Activated CD8-positive, alpha-beta memory T cell treated with anti-CD3 and anti-CD28 coated beads, Interleukin-2, amount 50 U/mL, for 1 hour (primary cell): ENCODE measurements around the gene CUX1.
"Not testable (repeated sequence)": the region's sequence is repeated elsewhere in the genome, so short reads cannot be mapped to it uniquely, and the experiment has no call there.

ENCODE experiments used
- DNase-seq: peaks from one replicate; pipeline ENCODE4 v3.0.0-alpha.2; 2020; ENCODE audit errors: extremely low read depth

Gene CUX1

DNA sequence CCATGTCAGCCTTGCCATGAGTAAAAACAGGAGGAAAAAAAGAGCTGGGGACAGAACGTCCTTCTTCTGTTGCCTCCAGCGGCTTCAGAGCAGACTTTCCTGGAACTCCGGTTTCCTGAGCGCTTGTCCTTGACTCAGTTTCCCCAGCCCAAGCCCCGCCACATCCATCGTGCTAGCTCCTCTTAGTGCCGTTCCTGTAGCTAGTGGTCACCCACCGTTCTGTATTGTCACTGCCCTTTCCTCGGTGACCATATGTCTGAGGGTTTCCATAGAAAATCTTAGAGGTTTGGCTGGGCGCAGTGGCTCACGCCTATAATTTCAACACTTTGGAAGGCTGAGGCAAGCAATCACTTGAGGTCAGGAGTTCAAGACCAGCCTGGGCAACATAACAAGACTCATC is 100.1 kb downstream of the CUX1 start:
- DNase-seq, result no peak

- DNase-seq, result no peak
Measured at GRCh38 chr7:101918426-101918825, 101.0 kb downstream of the CUX1 start.

DNA sequence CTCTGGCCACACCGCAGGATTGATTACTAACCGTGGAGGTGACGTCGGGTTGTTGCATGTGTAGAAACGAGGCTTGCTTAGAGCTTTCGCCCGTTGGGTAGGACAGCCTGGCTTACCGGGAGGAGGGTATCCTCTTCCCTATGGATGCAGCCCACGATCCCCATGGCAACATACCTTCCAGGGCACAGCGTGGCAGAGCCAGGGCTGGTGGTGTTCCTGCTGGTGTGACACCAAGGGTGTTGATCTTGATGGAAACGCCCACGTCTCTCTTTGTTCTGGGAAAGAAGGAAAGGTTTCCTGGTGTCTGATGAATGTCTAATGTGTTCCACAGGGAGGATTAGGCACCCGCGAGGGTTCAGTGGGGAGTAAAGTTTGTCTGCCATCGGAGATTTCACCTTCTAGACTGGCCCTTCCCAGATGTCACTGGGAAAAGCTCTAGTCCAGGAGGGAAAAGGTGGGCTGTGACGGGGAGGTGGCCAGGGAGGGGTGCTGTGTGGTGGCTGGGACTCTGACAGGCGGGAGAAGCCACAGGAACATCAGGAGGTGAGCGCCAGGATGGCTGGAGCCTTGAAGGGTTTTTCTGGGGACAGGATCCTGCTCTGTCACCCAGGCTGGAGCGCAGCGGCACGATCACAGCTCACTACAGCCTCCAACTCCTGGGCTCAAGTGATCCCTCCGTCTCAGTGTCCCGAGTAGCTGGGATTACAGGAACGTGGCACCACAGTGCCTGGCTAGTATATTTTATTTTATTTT is 102.1 kb downstream of the CUX1 start:
- no peak for DNase-seq

GRCh38 chr7:101921061-101921460 is 103.6 kb downstream of the CUX1 start:
- DNase-seq, result no peak

DNA sequence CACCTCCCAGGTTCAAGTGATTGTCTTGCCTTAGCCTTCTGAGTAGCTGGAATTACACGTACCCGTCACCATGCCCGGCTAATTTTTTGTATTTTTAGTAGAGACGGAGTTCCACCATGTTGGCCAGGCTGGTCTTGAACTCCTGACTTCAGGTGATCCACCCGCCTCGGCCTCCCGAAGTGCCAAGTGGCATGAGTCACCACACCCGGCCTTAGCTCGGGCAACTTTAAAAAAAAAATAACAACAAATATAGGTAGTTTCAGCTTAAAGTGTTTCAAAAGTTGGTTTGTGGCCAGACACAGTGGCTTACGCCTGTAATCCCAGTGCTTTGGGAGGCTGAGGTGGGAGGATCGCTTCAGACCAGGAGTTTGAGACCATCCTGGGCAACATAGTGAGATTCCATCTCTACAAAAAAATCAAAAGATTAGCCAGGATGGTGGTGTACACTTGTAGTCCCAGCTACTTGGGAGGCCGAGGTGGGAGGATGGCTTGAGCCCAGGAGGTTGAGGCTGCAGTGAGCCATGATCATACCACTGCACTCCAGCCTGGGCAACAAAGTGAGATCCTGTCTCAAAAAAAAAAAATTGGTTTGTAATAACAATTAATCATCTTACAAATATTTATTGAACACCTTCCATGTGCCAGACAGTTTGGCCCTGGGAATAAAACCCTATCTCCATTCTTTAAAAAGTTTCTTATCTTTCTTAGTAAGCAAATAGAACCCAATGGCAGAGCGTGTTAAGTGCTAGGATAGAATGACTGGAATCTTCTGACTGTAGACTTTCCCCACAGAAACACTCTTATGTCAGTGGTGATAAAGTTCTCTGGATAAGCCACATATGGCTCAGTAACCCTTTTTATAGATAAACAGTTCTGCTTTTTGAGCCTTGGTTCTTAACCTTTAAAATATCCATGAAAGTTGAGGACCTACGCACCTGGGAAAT is 104.4 kb downstream of the CUX1 start:
- DNase-seq, result not testable (repeated sequence)

GRCh38 chr7:101922631-101923601 is 105.5 kb downstream of the CUX1 start:
- DNase-seq, result no peak

GRCh38 chr7:101923602-101923985 is 106.2 kb downstream of the CUX1 start:
- DNase-seq, result no peak

- DNase-seq, result no peak
Measured at GRCh38 chr7:101924171-101924570, 106.7 kb downstream of the CUX1 start.

GRCh38 chr7:101926265-101926664 is 108.8 kb downstream of the CUX1 start:
- no peak for DNase-seq

GRCh38 chr7:101927389-101927788 is 110.0 kb downstream of the CUX1 start:
- no peak for DNase-seq

DNA sequence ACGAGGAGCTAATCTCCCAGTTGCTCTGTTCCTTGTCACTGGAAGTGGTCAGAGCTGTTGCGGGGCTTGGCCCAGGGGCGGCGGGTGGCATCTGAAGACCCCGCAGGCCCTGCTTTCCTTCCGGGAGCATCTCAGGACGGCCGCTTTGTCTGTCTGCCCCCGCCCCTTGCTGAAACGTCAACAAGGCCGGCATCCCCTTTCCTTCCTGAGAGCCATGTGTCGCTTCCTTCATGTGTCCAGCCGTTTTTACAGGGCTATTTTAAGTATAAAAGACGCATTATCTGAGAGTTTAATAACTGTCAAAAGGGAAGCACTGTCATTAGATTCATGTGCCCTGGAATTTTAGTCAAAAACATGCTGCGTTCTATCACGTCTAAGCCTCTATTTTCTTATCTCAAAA is 110.4 kb downstream of the CUX1 start:
- no peak for DNase-seq

GRCh38 chr7:101929256-101929655 is 111.8 kb downstream of the CUX1 start:
- DNase-seq, result no peak

GRCh38 chr7:101929911-101930310 is 112.5 kb downstream of the CUX1 start:
- not testable (repeated sequence) for DNase-seq

GRCh38 chr7:101932083-101932482 is 114.7 kb downstream of the CUX1 start:
- DNase-seq, result no peak

DNA sequence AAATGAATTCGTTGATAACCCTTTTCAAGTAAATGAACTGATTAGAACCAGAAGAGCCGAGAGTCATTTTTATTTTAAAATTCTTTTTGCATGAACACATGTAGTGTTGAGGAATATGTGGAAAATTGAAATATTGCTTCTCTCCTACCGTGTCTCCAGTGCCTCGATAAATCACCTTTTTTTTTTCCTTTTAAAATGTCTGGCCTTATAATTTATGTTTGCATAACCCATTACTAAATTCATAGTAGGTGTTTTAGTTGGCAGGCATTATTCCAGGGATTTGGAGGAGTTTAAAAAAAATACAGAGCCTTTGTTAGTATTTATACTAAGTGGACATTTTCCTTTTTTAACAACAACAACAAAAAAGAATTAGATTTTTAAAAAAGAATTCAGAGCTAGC is 115.6 kb downstream of the CUX1 start:
- DNase-seq, result no peak

DNA sequence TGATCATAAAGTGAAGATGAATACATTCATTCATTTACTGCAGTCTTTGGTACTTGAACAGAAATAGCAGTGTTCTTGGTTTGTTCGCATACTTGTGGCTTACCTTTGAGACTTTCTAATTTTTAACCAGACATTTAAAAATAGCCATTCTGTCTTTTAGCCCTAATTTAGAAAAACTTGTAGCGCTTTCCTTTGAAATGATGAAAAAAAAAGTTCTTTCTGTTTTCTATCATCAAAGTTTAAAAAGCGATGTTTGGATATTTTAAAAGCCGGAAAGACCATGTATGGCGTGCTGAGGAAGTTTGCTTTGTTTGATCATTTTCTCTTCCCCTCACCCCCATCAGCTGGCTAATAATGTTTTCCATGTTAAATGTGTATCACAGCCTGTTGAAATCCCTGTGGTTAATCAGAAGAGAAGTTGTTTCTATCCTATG is 116.3 kb downstream of the CUX1 start:
- no peak for DNase-seq

GRCh38 chr7:101934618-101935017 is 117.2 kb downstream of the CUX1 start:
- no peak for DNase-seq

DNA sequence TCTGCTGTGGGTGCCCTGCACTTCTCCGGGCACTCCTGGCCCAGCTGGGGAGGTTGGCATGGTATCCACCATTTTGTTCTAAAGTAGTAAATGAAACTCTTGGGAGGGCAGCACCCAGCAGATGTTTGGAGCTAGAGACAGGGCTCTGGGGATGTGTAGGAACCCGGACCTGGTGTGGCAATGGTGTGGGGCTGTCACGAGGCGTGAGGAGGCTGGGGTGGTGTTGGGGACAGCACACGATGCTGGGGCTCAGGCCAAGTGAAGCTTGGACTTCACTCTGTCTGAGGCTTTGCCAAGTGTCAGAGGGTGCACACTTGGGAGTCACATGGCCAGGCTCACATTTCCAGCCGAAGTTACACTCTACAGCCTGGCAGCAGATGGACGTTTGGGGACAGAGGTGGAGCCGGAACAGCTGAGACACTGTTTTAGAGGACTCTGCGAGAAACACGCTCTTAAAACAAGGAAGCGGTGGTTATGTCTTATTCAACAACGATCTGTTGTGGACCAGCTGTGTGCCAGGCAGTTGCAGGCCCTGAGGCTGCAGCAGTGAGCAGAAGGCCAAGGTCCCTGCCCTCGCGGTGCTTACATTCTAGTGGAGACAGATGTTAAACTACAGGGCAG is 118.2 kb downstream of the CUX1 start:
- DNase-seq, result no peak

- no peak for DNase-seq
Measured at GRCh38 chr7:101936223-101936610, 118.8 kb downstream of the CUX1 start.

- DNase-seq, result no peak
Measured at GRCh38 chr7:101936611-101937231, 119.3 kb downstream of the CUX1 start.
